ENCODE data around the gene CYP24A1. TPM values are rescaled to one million over a fixed set of nuclear protein-coding genes. Genes with fewer than 3 reads are reported as not detected.

CYP24A1 gene
- total and polyA plus RNA-seq, 2 of the 13 experiments (the other 11 are each of a cell fraction or from before 2014, with no cell fraction given): 9.4 to 32.7 TPM

DNA sequence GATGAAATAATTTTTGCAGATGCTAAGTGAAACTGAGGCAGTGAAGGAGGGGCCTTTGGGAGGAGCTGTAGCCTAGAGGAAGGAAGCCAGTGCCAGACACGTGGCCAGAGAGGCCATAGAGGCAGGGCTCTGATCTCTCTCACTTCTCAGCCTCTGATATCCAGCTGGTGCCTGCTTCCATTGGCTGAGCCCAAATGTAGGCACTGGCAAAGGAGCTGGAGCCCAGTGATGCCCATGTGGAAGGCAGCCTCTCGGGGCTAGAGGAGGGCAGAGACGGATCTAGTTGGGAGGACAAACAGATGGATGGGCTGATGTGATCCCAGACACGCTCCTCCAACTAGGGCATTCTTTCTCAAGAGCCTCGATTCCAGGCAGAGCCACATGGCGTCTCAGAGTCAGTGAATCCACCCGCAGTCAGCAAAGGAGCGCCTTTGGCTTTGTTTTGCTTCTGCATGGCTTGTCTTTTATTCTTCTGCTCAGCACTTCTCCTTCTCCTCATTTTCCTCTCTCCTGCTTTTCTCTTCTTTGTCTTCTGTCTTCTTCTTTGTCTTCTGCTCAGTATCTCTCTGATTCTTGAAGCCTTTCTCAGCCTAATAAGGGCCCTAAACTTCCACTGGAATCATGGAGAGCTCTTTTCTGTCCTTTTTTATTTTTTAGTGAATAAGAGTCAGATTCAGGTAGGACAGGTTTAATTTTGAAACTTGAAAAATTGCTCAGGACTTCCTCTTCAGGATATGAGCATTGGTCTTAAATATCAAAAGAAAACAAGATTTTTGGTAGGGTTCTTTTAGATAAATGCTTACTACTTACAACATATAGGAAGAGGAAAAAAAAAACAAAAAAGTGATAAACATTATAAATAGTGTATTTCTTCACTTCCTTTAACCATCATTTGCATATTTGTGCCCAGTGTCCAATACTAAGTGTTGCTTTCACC lies 41.8 kb downstream of the CYP24A1 start (continued):
- TF ChIP-seq ZNF121 (CRISPR knock-in tag; IDR thresholded peaks at IDR 0.05): no peak
- TF ChIP-seq ISX (CRISPR knock-in tag; conservative IDR thresholded peaks at IDR 0.05): no peak
- TF ChIP-seq KDM5A (IDR thresholded peaks at IDR 0.05; ENCODE audit: borderline replicate concordance, low read length): no peak
- no peak for TF ChIP-seq MEIS2 (CRISPR knock-in tag; IDR thresholded peaks at IDR 0.05)
- TF ChIP-seq BCL3 (CRISPR knock-in tag; IDR thresholded peaks at IDR 0.05): peak; percentile 87
- TF ChIP-seq DNMT3B (CRISPR knock-in tag; conservative IDR thresholded peaks at IDR 0.05): no peak
- TF ChIP-seq ZNF234 (CRISPR knock-in tag; conservative IDR thresholded peaks at IDR 0.05): no peak
- TF ChIP-seq ZBTB8A (CRISPR knock-in tag; IDR thresholded peaks at IDR 0.05; ENCODE audit: borderline replicate concordance, low read depth): no peak
- no peak for TF ChIP-seq POGK (CRISPR knock-in tag; conservative IDR thresholded peaks at IDR 0.05)
- peak; percentile 48; the same call in 1 of the 2 replicates for TF ChIP-seq ZNF609 (CRISPR knock-in tag; IDR thresholded peaks at IDR 0.05; ENCODE audit: borderline replicate concordance)
- no peak for TF ChIP-seq TFDP2 (CRISPR knock-in tag; IDR thresholded peaks at IDR 0.05)
- TF ChIP-seq BATF2 (CRISPR knock-in tag; IDR thresholded peaks at IDR 0.05): no peak
- peak; percentile 65; the same call in 1 of the 2 replicates for TF ChIP-seq ARID2 (CRISPR knock-in tag; IDR thresholded peaks at IDR 0.05; ENCODE audit: borderline replicate concordance)
- TF ChIP-seq EED (CRISPR knock-in tag; IDR thresholded peaks at IDR 0.05): no peak
- no peak for TF ChIP-seq ZNF746 (CRISPR knock-in tag; IDR thresholded peaks at IDR 0.05)
- TF ChIP-seq RAD21 (CRISPR knock-in tag; IDR thresholded peaks at IDR 0.05): no peak; the same call in 1 of the 2 replicates
